ENCODE data around the gene GFAP.

GFAP gene

DNA sequence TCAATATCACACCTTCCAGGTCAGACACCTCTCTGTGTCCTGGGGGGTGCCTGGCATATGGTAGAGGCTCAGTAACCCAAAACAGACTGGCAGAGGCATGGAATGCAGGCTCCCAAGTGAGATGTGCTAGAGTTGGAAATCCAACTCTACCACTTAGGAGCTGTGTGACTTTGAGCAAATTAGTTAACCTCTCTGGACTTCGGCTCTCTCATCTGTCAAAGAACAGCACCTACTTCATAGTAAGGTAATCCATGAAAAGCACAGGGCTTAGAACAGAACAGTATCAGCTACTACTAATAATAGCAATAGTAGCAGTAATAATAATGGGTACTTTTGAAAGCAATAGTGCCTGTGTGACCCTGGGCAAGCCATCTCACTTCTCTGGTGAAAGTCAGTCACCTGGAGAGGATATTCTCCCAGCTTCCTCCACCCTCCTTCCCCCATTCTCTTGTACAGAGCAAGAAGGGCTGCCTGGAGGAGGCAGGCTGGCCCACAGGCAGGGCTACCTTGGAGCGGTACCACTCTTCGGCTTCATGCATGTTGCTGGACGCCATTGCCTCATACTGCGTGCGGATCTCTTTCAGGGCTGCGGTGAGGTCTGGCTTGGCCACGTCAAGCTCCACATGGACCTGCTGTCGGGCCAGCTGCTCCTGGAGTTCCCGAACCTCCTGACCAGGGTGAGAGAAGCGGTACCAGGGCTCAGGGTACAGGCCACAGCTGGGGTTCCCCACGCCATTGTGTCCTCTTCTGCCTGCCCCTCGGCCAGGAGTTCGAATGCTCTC, 2.3 kb downstream of the GFAP start:
- ATAC-seq (no peak), DNase-seq (no peak)
- Mint-ChIP-seq H3K36me3 (ENCODE audit: low read depth) (no peaks in the 10 kb centered on the region), H3K27me3 (peaks cover 21% of the 10 kb centered on the region), H3K9me3 (no peaks in the 10 kb centered on the region), H3K4me1 (no peaks in the 10 kb centered on the region), H3K27ac (no peak overlapping the region), H3K4me3 (no peak overlapping the region)

DNA sequence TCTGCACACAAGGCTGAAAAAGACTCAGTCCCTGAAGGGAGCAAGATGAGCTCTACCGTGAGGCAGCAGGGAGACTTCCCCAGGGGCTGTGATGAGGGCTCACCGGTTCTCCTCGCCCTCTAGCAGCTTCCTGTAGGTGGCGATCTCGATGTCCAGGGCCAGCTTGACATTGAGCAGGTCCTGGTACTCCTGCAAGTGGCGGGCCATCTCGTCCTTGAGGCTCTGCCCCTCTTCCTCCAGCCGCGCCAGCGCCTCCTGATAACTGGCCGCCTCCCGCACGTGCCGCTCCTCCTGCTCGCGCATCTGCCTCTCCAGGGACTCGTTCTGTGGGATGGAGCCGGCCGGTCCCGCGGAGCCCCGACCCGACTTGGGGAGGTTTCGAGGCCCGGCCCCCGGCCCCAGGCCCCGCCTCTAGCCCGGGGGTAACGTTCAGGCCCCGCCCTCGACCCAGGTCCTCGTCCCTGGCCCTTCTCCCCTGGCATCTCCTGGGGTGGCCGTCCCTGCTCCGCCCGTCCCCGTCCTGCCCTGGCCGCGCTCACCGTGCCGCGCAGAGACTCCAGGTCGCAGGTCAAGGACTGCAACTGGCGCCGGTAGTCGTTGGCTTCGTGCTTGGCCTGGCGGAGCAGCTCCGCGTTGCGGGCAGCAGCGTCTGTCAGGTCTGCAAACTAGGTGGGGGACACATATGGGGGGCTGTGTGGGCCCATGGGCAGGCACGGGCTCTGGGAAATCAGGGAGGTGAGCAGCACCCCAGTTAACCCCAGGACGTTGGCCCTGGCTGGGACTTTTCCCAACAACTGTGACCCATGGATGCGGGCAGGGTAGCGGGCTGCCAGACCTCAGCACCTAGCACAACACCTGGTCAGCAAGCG, 3.9 kb downstream of the GFAP start:
- Mint-ChIP-seq H3K9me3 (no peaks in the 10 kb centered on the region), H3K4me3 (peak overlapping the region; percentile 21), H3K36me3 (ENCODE audit: low read depth) (no peaks in the 10 kb centered on the region), H3K4me1 (no peaks in the 10 kb centered on the region), H3K27ac (no peak overlapping the region), H3K27me3 (peaks cover 21% of the 10 kb centered on the region)
- DNase-seq (peak; percentile 47), ATAC-seq (peak; percentile 68)

DNA sequence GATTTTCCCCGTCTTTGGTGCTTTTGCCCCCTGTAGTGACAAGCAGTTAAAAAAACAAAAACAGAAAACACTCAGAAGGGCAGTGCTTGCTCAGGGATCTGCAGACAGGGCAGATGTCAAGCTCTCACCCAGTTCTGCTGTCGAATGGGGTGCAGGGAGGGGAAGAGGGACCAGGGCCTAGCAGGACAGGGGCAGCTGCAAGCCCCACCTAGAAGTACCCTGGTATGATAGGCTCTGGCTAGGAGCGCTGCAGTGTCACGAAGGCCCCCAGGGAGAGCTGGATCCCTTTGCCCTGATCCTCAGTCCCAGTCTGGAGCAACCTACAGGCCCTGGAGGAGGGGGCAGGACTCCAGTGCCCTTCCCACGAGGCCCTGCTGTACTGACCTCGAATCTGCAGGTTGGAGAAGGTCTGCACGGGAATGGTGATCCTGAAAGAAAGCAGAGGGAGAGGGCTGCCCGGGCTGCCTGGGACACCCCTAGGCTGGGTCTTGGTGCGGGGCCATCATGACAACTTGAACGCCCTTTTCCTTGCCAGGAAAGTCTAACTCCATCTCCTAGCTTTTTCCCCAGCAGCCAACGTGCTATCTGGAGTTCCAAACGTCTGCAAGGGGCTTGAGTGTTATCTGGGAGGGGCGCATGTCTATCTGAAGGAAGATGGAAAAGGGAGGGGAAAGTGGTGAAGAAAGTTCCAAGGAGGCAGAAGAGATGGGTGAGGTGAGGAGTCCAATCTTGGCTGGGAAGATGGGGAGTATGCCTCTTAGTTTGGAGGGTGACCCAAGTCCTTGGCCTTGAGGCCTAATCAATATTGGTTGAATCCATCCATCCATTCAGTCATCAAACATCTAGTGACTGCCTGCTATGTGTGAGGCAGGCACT, 4.8 kb downstream of the GFAP start:
- H3K4me1 Mint-ChIP-seq: no peaks in the 10 kb centered on the region
- no peak overlapping the region for H3K27ac Mint-ChIP-seq
- ATAC-seq: no peak
- H3K9me3 Mint-ChIP-seq: no peaks in the 10 kb centered on the region
- no peak for DNase-seq
- peaks cover 18% of the 10 kb centered on the region for H3K27me3 Mint-ChIP-seq
- H3K4me3 Mint-ChIP-seq: no peak overlapping the region
- no peaks in the 10 kb centered on the region for H3K36me3 Mint-ChIP-seq (ENCODE audit: low read depth)

DNA sequence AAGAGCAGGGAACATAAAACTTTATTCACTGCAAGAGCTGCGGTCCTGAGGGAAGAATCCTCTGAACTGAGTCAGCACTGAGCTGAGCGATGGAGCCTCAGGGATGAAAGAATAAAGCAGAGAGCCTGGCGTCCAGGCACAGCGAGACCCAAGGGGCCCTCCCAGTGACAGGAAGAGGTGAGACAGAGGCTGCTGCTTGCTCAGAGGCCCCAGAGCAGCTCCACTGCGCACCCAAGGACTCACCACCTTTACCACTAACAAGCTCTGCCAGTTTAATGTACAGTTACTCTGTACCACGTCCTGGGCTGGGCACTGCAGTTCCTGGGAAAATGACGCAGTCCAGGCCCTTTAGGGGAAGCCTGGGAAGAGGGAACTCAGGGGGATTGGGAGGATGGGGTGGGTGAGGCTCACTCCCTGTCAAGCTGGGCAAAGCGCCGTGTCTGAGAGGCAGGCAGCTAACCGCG, 5.6 kb downstream of the GFAP start:
- no peak for DNase-seq
- H3K4me3 Mint-ChIP-seq: no peak overlapping the region
- no peaks in the 10 kb centered on the region for H3K4me1 Mint-ChIP-seq
- no peak overlapping the region for H3K27ac Mint-ChIP-seq
- H3K9me3 Mint-ChIP-seq: no peaks in the 10 kb centered on the region
- ATAC-seq: no peak
- peaks cover 18% of the 10 kb centered on the region for H3K27me3 Mint-ChIP-seq
- H3K36me3 Mint-ChIP-seq (ENCODE audit: low read depth): no peaks in the 10 kb centered on the region

DNA sequence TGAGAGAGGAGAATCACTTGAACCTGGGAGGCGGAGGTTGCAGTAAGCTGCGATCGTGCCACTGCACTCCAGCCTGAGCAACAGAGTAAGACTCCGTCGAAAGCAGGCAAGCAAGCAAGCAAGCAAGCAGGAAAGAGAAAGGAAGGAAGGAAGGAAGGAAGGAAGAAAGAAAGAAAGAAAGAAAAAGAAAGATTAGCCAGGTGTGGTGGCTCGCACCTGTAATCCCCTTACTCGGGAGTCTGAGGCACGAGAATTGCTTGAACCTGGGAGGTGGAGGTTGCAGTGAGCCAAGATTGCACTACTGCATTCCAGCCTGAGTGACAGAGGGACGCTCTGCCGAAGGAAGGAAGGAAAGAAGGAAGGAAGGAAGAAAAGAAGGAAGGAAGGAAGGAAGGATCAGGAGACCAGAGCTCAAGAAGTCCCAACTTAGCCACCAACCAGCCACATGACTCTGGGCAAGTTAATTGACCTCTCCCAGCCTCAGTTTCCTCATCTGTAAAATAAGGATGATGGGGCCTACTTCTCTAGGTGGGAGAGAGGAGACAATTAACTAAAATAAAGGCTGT, 6.5 kb downstream of the GFAP start:
- H3K36me3 Mint-ChIP-seq (ENCODE audit: low read depth): no peaks in the 10 kb centered on the region
- ATAC-seq (no peak), DNase-seq (no peak)
- H3K4me3 Mint-ChIP-seq: no peak overlapping the region
- peaks cover 18% of the 10 kb centered on the region for H3K27me3 Mint-ChIP-seq
- no peak overlapping the region for H3K27ac Mint-ChIP-seq
- no peaks in the 10 kb centered on the region for H3K4me1 Mint-ChIP-seq
- H3K9me3 Mint-ChIP-seq: no peaks in the 10 kb centered on the region

DNA sequence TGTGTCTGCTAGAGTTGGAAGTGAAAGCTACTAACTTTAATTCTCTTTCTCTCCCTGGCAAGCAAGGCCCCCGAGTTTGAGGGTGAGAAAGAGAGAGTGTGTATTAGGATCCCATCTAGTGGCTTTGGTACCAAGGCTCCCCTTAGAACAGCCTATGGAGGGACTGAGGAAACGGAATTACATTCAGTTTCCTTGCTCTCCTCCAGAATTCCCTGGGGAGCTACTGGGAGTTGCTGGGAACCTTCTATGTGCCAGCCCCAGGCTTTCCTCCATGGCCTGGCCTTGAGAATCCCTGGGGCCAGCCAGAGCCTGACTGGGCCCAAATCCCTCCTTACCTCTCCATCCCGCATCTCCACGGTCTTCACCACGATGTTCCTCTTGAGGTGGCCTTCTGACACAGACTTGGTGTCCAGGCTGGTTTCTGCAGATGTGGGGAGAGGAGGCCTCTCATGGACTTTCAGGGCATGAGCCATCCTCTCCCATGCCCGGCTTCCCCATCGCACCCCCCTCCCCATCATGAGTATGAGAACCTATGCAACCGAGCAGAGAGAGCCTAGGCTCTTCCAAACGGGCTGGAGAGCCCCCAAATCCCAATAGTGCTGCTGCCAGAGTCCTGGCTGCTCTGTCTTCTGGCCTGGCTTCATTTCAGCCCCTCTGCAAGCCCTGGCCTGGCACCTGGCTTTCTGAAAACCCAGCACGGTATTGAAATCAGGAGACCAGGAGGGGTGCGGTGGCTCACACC, 7.4 kb downstream of the GFAP start:
- no peak overlapping the region for H3K4me3 Mint-ChIP-seq
- H3K9me3 Mint-ChIP-seq: no peaks in the 10 kb centered on the region
- ATAC-seq: no peak
- peaks cover 13% of the 10 kb centered on the region for H3K27me3 Mint-ChIP-seq
- H3K4me1 Mint-ChIP-seq: no peaks in the 10 kb centered on the region
- DNase-seq: no peak
- H3K36me3 Mint-ChIP-seq (ENCODE audit: low read depth): no peaks in the 10 kb centered on the region
- no peak overlapping the region for H3K27ac Mint-ChIP-seq

DNA sequence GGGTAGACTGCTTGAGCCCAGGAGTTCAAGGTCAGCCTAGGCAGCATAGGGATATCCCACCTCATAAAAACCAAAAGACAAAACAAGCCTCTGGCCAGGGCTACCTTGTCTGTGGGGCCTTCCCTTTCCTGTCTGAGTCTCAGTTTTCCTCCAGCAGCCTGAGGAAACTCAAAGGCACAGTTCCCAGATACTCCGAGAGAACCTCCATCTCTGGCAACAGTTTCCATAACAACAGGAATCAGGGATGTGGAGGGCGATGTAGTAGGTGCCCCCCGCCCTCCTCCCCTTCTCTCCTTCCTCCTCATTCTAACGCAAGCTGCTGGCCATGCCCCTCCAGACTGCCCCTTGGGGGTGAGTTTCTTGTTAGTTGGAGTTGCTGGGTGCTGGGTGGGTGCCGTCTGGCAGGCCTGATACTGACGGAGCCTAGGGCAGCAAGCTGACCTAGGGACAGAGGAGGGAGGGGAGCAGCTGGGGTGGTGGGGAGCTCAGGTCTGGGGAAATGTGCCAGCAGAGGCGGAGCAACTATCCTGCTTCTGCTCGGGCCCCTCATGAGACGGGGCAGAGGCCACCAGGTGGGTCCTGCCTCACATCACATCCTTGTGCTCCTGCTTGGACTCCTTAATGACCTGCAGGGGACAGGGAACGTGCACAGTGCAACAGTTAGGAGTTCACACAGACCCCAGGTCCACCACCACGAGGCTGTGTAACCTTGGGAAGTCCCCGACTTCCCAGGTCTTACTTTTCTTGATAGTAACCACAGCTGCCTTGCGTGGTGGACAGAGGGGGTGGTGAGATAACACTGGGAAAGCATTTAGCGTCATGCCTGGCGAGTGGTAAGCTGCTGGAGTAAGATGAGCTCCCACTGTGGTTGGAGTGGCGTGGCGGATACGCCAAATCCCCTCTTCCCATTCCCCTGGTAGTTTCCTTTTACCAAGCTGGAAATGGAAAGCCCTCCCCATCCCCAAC, 8.3 kb downstream of the GFAP start:
- Mint-ChIP-seq H3K4me3 (no peak overlapping the region), H3K4me1 (no peaks in the 10 kb centered on the region), H3K36me3 (ENCODE audit: low read depth) (no peaks in the 10 kb centered on the region), H3K27me3 (peaks cover 7% of the 10 kb centered on the region), H3K27ac (no peak overlapping the region), H3K9me3 (no peaks in the 10 kb centered on the region)
- ATAC-seq (no peak), DNase-seq (no peak)

DNA sequence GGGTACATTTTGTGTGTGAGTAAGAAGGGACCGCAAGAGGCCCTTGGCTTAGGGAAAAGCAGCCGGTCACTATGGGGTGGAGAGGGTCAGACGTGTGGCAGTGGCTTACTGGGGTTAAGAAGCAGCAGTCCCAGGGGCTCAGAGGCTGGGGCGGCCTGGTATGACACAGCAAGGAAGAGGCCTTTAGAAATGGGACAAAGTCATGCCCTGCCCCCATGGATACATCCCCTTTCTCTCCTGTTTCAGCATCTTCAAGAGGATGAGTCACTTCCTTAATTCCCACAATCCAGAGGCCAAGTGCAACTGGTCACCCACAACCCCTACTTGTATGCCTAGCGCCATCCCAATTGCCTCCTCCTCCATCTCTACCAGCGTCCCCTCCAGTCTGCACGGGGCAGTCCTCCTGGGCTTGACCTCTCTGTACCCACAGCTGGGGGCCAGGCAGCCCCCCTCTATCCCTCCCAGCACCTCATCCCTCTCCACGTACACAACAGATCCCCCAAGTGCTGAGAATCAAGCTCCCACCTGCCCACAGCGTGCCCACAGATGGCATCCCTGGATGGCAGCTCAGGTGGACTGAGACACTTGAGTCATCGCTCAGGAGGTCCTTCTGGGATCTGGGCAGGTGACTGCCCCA, 9.2 kb downstream of the GFAP start:
- no peaks in the 10 kb centered on the region for H3K9me3 Mint-ChIP-seq
- DNase-seq: no peak
- no peak overlapping the region for H3K27ac Mint-ChIP-seq
- no peak overlapping the region for H3K4me3 Mint-ChIP-seq
- no peaks in the 10 kb centered on the region for H3K4me1 Mint-ChIP-seq
- no peak for ATAC-seq
- H3K27me3 Mint-ChIP-seq: peaks cover 2% of the 10 kb centered on the region
- no peaks in the 10 kb centered on the region for H3K36me3 Mint-ChIP-seq (ENCODE audit: low read depth)

DNA sequence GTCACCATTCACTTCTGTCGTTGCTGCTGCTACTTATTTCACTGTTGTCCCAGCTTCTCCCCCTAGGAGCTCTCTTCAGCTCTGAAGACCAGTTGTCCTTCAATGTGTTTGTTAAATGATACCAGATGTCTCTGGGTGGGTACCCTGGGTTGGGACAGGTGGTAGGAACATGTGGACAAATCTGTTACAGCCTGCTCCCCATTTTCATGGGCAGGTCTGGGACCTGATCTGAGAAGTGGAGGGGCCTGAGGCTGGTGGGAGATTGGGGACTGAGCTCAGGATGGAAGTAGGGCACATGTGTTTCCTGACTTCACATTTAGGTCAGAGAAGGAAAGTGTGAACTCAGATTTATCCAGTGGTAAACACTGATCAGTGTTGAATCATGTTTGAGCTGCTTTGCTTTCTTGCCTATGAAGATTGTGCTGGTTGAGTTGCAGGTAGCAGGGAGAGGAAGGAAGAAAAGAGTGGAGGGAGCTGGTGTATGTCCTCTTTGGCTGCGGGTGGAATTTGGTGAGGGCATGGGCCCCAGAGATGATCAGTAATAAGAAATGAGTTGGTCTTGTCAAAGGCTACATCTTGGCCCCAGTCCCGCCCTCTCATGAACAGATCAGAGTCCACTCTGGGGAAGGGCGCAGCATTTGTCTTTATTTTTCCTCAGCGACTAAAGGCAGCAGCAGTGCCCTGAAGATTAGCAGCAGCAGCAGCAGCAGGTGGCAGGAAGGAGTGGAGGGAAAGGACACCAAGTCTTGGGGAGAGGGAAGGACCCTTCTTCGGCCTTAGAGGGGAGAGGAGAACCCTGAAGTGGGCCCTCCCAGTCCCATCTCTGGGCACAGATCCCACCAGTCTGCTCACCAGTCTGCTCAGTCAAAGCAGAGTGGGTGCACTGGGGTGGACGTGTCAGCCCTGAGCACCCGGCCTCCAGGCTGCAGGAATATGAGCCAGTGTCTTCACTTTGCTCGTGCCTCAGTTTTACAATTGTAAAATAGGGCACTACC, 10.0 kb downstream of the GFAP start:
- no peaks in the 10 kb centered on the region for H3K36me3 Mint-ChIP-seq (ENCODE audit: low read depth)
- H3K27ac Mint-ChIP-seq: no peak overlapping the region
- ATAC-seq (no peak), DNase-seq (no peak)
- H3K4me1 Mint-ChIP-seq: peaks cover 2% of the 10 kb centered on the region
- no peak overlapping the region for H3K4me3 Mint-ChIP-seq
- H3K27me3 Mint-ChIP-seq: peaks cover 2% of the 10 kb centered on the region
- no peaks in the 10 kb centered on the region for H3K9me3 Mint-ChIP-seq

DNA sequence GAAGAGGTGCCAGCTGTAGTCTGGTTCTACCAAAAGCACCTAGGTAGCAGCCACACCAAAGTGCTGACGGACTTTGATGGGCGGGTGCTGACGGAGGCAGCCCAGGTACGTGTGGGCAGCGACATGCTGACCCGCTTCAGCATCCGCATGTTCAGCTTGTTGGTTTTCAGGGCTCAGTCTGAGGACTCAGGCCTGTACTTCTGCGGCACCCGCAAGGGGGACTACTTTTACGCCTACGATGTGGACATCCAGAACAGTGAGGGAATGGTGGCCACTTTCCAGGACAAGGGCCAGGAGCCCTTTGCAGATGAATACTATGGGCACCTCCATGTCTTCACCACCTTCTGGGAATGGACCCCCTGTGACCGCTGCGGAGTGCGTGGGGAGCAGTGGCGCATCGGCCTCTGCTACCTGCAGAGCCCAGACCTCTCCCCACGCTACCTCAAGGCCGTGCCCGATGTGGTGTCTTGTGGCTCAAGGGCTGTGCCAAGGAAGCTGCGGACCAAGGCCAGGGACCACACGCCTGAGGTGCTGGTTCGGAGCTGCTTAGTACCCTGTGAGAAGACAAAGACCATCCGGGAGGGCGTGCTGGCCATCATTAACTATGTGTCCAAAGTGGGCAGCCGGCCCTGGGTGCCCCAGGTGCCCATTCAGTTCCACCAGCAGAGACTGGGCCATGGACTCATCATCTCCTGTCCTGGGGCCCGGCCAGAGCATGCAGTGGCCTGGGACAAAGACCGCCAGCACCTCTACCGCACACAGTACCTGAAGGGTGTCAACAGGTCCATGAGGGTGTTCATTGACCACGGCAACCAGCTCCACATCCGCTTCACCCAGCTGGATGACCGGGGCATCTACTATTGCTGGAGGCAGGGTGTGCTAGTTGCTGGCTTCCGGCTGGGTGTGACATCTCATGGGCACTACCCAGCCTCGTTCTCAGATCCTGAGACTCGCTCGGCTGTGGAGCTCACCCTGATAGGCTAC, 11.0 kb downstream of the GFAP start:
- no peaks in the 10 kb centered on the region for H3K9me3 Mint-ChIP-seq
- no peak for ATAC-seq
- no peak for DNase-seq
- no peak overlapping the region for H3K27ac Mint-ChIP-seq
- H3K4me1 Mint-ChIP-seq: peaks cover 12% of the 10 kb centered on the region
- no peaks in the 10 kb centered on the region for H3K36me3 Mint-ChIP-seq (ENCODE audit: low read depth)
- no peak overlapping the region for H3K4me3 Mint-ChIP-seq
- H3K27me3 Mint-ChIP-seq: no peaks in the 10 kb centered on the region

Measured in activated naive CD8-positive, alpha-beta T cell treated with anti-CD3 and anti-CD28 coated beads, Interleukin-2, amount 50 U/mL, for 24 hours (primary cell).